Measurements from ENCODE around the gene GPRC6A. TPM values are rescaled to one million over a fixed set of nuclear protein-coding genes. Genes with fewer than 3 reads are reported as not detected.

GPRC6A gene
- total RNA-seq: not detected
- not detected for polyA plus RNA-seq
- long read RNA-seq, donor 1: 0 reads
- long read RNA-seq, donor 2: 0 reads
- long read RNA-seq, donor 3: 0 reads
- long read RNA-seq, donor 4: 0 reads
- long read RNA-seq, donor 5: 0 reads
- long read RNA-seq, donor 6: 0 reads
- long read RNA-seq, donor 7: 0 reads
- long read RNA-seq, donor 8: 0 reads
- long read RNA-seq, donor 9: 0 reads
- long read RNA-seq, donor 10: 0 reads

GRCh38 chr6:116828983-116829382, at the start of gene GPRC6A:
GPRC6A (minus strand) TSS chr6:116829083; CDS start chr6:116829013, 70 bp downstream.
- no peak within 1 kb of the TSS for H3K27ac ChIP-seq
- no peaks in the 10 kb centered on the region for H3K9me3 ChIP-seq
- H3K36me3 ChIP-seq: no peaks in the 10 kb centered on the region
- H3K27me3 ChIP-seq: no peaks in the 10 kb centered on the region
- TF ChIP-seq CTCF (IDR thresholded peaks at IDR 0.05): no peak
- TF ChIP-seq EP300 (IDR thresholded peaks at IDR 0.05): no peak
- TF ChIP-seq POLR2A (IDR thresholded peaks at IDR 0.05): no peak
- TF ChIP-seq POLR2AphosphoS5 (IDR thresholded peaks at IDR 0.05): no peak
- no peak within 1 kb of the TSS for H3K4me3 ChIP-seq
- WGBS, 5 donors: 40 to 55% (median 53%) methylated on average over 2 of the region's 2 CpGs
- H3K4me1 ChIP-seq: no peaks in the 10 kb centered on the region
- intact Hi-C loops (cut with DNase I; ENCODE audit: low total_unique reads): no loop called here
- no peak for DNase-seq

- peak in 1 of 2 donors; percentile 11 for DNase-seq
- peaks cover 0 to 43% (median 37%) of the 10 kb centered on the region in 3 donors for H3K27me3 ChIP-seq
- H3K4me1 ChIP-seq: peaks cover 11 to 17% (median 15%) of the 10 kb centered on the region in 4 donors
- no peaks in the 10 kb centered on the region for H3K36me3 ChIP-seq
- intact Hi-C loops (cut with DNase I; ENCODE audit: low total_unique reads): no loop called here
- peak overlapping the region; percentile 37 to 49 (median 47) for H3K4me3 ChIP-seq
- H3K27ac ChIP-seq: no peak overlapping the region
- WGBS, 5 donors: 4 to 12% (median 7%) methylated on average over 10 of the region's 10 CpGs
- TF ChIP-seq POLR2A (IDR thresholded peaks at IDR 0.05) (no peak), CTCF (IDR thresholded peaks at IDR 0.05) (no peak)
- peaks cover 0 to 3% (median under 1%) of the 10 kb centered on the region in 4 donors for H3K9me3 ChIP-seq
Measured at GRCh38 chr6:116877743-116878142, 48.9 kb upstream of the GPRC6A start.

GRCh38 chr6:116876635-116877611, 48.0 kb upstream of the GPRC6A start, which contains the start of gene RFX6:
RFX6 (plus strand) TSS chr6:116877242; CDS start chr6:116877276, 34 bp downstream.
- Histone ChIP-seq H3K4me1 (peaks cover 11 to 17% (median 15%) of the 10 kb centered on the region in 4 donors), H3K27me3 (peaks cover 0 to 43% (median 37%) of the 10 kb centered on the region in 3 donors), H3K9me3 (peaks cover 0 to 9% (median 3%) of the 10 kb centered on the region in 4 donors), H3K4me3 (peak within 1 kb of the TSS; percentile 37 to 49 (median 47)), H3K36me3 (no peaks in the 10 kb centered on the region), H3K27ac (peak within 1 kb of the TSS in 2 of 5 donors; percentile 4 to 13)
- TF ChIP-seq POLR2A (IDR thresholded peaks at IDR 0.05): no peak
- no peak for TF ChIP-seq EP300 (IDR thresholded peaks at IDR 0.05)
- no peak for TF ChIP-seq CTCF (IDR thresholded peaks at IDR 0.05)
- TF ChIP-seq POLR2AphosphoS5 (IDR thresholded peaks at IDR 0.05): no peak
- WGBS, 5 donors: 2 to 5% (median 2%) methylated on average over 43 to 73 of the region's 73 CpGs
- intact Hi-C loops (cut with DNase I; ENCODE audit: low total_unique reads): no loop called here
- DNase-seq: peak; percentile 28 to 55

GRCh38 chr6:116876107-116876506, 47.2 kb upstream of the GPRC6A start:
- H3K27ac ChIP-seq: no peak overlapping the region
- H3K9me3 ChIP-seq: peaks cover 0 to 9% (median 3%) of the 10 kb centered on the region in 4 donors
- H3K27me3 ChIP-seq: peaks cover 0 to 43% (median 37%) of the 10 kb centered on the region in 3 donors
- peak overlapping the region in 3 of 4 donors; percentile 45 to 49 (median 49) for H3K4me3 ChIP-seq
- H3K4me1 ChIP-seq: peaks cover 11 to 17% (median 15%) of the 10 kb centered on the region in 4 donors
- no peak for DNase-seq
- TF ChIP-seq POLR2A (IDR thresholded peaks at IDR 0.05): no peak
- TF ChIP-seq CTCF (IDR thresholded peaks at IDR 0.05): no peak
- no peak for TF ChIP-seq POLR2AphosphoS5 (IDR thresholded peaks at IDR 0.05)
- no peak for TF ChIP-seq EP300 (IDR thresholded peaks at IDR 0.05)
- intact Hi-C loops (cut with DNase I; ENCODE audit: low total_unique reads): no loop called here
- no peaks in the 10 kb centered on the region for H3K36me3 ChIP-seq
- WGBS, 5 donors: 22 to 36% (median 28%) methylated on average over 8 of the region's 8 CpGs
